ENCODE measurements around the gene CACNA2D3. TPM values are rescaled to one million over a fixed set of nuclear protein-coding genes. Genes with fewer than 3 reads are reported as not detected.

Gene CACNA2D3
- polyA plus RNA-seq, 1 donor from 2014 or later = 26.2 TPM

DNA sequence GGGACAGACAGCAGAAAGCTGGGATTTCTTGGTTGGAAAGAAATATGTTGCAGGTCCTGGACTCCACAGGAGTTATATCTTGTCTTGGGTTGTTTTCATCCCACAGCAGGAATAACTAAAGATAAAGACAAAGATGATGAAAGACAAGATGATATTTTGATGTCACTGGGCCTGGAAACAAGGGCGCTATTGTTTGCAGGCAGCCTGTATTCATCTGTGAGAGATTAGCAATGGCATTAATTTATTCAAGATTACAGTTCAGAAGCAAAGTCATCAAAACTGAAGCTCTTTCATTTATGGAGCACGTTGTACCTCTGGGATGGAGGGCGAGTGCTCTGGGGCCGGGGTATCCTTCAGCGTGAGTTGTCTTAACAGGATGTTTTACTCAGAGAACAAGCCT lies 591.7 kb downstream of the CACNA2D3 start:
- no peak overlapping the region for H3K27ac ChIP-seq (ENCODE audit: low read length)
- no peak overlapping the region for H3K4me3 ChIP-seq (ENCODE audit: low read length)
- H3K9me3 ChIP-seq (ENCODE audit: low read length) = no peaks in the 10 kb centered on the region
- TF ChIP-seq SMC3 (conservative IDR thresholded peaks at IDR 0.05; ENCODE audit: poor library complexity) (no peak), TAF1 (IDR thresholded peaks at IDR 0.05; ENCODE audit: low read depth) (no peak), RAD21 (conservative IDR thresholded peaks at IDR 0.05) (no peak)
- TF ChIP-seq, protein P1, sequence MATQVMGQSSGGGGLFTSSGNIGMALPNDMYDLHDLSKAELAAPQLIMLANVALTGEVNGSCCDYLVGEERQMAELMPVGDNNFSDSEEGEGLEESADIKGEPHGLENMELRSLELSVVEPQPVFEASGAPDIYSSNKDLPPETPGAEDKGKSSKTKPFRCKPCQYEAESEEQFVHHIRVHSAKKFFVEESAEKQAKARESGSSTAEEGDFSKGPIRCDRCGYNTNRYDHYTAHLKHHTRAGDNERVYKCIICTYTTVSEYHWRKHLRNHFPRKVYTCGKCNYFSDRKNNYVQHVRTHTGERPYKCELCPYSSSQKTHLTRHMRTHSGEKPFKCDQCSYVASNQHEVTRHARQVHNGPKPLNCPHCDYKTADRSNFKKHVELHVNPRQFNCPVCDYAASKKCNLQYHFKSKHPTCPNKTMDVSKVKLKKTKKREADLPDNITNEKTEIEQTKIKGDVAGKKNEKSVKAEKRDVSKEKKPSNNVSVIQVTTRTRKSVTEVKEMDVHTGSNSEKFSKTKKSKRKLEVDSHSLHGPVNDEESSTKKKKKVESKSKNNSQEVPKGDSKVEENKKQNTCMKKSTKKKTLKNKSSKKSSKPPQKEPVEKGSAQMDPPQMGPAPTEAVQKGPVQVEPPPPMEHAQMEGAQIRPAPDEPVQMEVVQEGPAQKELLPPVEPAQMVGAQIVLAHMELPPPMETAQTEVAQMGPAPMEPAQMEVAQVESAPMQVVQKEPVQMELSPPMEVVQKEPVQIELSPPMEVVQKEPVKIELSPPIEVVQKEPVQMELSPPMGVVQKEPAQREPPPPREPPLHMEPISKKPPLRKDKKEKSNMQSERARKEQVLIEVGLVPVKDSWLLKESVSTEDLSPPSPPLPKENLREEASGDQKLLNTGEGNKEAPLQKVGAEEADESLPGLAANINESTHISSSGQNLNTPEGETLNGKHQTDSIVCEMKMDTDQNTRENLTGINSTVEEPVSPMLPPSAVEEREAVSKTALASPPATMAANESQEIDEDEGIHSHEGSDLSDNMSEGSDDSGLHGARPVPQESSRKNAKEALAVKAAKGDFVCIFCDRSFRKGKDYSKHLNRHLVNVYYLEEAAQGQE (IDR thresholded peaks at IDR 0.05; ENCODE audit: borderline replicate concordance) = no peak
- TF ChIP-seq, protein P2, sequence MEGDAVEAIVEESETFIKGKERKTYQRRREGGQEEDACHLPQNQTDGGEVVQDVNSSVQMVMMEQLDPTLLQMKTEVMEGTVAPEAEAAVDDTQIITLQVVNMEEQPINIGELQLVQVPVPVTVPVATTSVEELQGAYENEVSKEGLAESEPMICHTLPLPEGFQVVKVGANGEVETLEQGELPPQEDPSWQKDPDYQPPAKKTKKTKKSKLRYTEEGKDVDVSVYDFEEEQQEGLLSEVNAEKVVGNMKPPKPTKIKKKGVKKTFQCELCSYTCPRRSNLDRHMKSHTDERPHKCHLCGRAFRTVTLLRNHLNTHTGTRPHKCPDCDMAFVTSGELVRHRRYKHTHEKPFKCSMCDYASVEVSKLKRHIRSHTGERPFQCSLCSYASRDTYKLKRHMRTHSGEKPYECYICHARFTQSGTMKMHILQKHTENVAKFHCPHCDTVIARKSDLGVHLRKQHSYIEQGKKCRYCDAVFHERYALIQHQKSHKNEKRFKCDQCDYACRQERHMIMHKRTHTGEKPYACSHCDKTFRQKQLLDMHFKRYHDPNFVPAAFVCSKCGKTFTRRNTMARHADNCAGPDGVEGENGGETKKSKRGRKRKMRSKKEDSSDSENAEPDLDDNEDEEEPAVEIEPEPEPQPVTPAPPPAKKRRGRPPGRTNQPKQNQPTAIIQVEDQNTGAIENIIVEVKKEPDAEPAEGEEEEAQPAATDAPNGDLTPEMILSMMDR (IDR thresholded peaks at IDR 0.05; ENCODE audit: poor library complexity, severe bottlenecking) = no peak
- H3K36me3 ChIP-seq (ENCODE audit: insufficient read depth, low read length) = no peaks in the 10 kb centered on the region
- H3K9ac ChIP-seq (ENCODE audit: low read length) = no peak overlapping the region
- H3F3A ChIP-seq (ENCODE audit: insufficient read depth, low read length, poor library complexity, severe bottlenecking) = no peaks in the 10 kb centered on the region
- no peaks in the 10 kb centered on the region for H3K79me2 ChIP-seq (replicated peaks; ENCODE audit: insufficient read depth, low read length)
- no peaks in the 10 kb centered on the region for H3K27me3 ChIP-seq (ENCODE audit: insufficient read depth, low read depth, low read length)
- no peaks in the 10 kb centered on the region for H3K9me2 ChIP-seq (ENCODE audit: insufficient read depth, low read length)
- H3K4me2 ChIP-seq (ENCODE audit: low read length) = no peak overlapping the region
- H4K20me1 ChIP-seq (ENCODE audit: insufficient read depth) = no peaks in the 10 kb centered on the region
- H2AFZ ChIP-seq (ENCODE audit: low read depth, low read length) = no peak overlapping the region

DNA sequence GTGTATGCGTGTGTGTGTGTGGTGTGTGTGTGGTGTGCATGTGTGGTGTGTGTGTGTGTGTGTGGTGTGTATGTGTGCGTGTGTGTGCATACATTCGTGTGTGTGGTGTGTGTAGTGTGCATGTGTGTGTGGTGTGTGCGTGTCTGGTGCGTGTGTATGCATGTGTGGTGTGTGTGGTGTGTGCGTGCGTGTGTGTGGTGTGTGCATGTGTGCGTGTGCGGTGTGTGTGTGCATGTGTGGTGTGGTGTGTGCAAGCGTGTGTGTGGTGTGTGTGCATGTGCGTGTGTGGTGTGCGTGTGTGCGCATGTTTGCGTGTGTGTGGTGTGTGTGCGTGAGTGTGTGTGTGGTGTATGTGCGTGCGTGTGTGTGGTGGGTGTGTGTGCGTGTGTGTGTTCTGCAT lies 595.2 kb downstream of the CACNA2D3 start:
- H4K20me1 ChIP-seq (ENCODE audit: insufficient read depth) = no peaks in the 10 kb centered on the region
- H3K9ac ChIP-seq (ENCODE audit: low read length) = no peak overlapping the region
- H3K36me3 ChIP-seq (ENCODE audit: insufficient read depth, low read length) = no peaks in the 10 kb centered on the region
- H3K27me3 ChIP-seq (ENCODE audit: insufficient read depth, low read depth, low read length) = no peaks in the 10 kb centered on the region
- H3K79me2 ChIP-seq (replicated peaks; ENCODE audit: insufficient read depth, low read length) = no peaks in the 10 kb centered on the region
- no peak for TF ChIP-seq TAF1 (IDR thresholded peaks at IDR 0.05; ENCODE audit: low read depth)
- TF ChIP-seq EP300 (conservative IDR thresholded peaks at IDR 0.05; ENCODE audit: poor library complexity, severe bottlenecking) = no peak
- no peak for TF ChIP-seq MXI1 (conservative IDR thresholded peaks at IDR 0.05; ENCODE audit: poor library complexity, severe bottlenecking)
- TF ChIP-seq, protein P1 (IDR thresholded peaks at IDR 0.05; ENCODE audit: borderline replicate concordance) = no peak
- TF ChIP-seq, protein P2 (IDR thresholded peaks at IDR 0.05; ENCODE audit: poor library complexity, severe bottlenecking) = no peak
- TF ChIP-seq SMC3 (conservative IDR thresholded peaks at IDR 0.05; ENCODE audit: poor library complexity) = no peak
- H3K9me3 ChIP-seq (ENCODE audit: low read length) = no peaks in the 10 kb centered on the region
- H2AFZ ChIP-seq (ENCODE audit: low read depth, low read length) = no peak overlapping the region
- no peaks in the 10 kb centered on the region for H3K9me2 ChIP-seq (ENCODE audit: insufficient read depth, low read length)
- H3K4me3 ChIP-seq (ENCODE audit: low read length) = no peak overlapping the region
- no peak overlapping the region for H3K4me2 ChIP-seq (ENCODE audit: low read length)
- no peak overlapping the region for H3K27ac ChIP-seq (ENCODE audit: low read length)
- no peaks in the 10 kb centered on the region for H3F3A ChIP-seq (ENCODE audit: insufficient read depth, low read length, poor library complexity, severe bottlenecking)

Measured in neural cell (in vitro differentiated cells).